A673 (cell line): ENCODE data around the gene UFSP1.

Experiments
- EZH2 ChIP-seq: fragments of 200-600 bp; sonication (generic); IDR thresholded peaks from 2 replicates; pipeline ENCODE4 v1.6.1; 2017; ENCODE audit warnings: borderline replicate concordance, low read depth, mild to moderate bottlenecking, mixed read lengths, antibody characterized with exemption, low read length; ENCODE audit not compliant: poor library complexity, severe bottlenecking
- TF ChIP-seq, protein P1 (sequence below): fragments of 300-800, 200-600 bp; sonication (generic); conservative IDR thresholded peaks from 2 replicates; pipeline ENCODE4 v1.5.1; 2017; ENCODE audit warnings: low read depth, mild to moderate bottlenecking, antibody characterized with exemption, low read length, moderate library complexity, mixed read lengths

DNA sequence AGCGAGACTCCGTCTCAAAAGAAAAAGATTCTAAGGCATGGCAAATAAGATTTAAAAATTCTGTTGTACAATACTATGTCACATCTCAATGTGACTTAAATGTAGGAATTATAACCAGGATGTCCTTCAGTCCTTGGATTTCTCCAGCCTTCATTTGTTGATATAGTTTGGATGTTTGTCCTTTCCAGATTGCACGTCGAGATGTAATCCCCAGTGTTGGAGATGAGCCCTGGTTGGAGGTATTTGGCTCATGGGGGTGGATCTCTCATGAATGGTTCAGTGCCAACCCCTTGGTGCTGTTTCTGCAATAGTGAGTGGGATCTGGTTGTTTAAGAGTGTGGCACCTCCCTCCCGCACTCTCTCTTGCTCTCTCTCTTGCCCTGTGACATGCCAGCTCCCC, 19.0 kb upstream of the UFSP1 start:
- TF ChIP-seq, protein P1, sequence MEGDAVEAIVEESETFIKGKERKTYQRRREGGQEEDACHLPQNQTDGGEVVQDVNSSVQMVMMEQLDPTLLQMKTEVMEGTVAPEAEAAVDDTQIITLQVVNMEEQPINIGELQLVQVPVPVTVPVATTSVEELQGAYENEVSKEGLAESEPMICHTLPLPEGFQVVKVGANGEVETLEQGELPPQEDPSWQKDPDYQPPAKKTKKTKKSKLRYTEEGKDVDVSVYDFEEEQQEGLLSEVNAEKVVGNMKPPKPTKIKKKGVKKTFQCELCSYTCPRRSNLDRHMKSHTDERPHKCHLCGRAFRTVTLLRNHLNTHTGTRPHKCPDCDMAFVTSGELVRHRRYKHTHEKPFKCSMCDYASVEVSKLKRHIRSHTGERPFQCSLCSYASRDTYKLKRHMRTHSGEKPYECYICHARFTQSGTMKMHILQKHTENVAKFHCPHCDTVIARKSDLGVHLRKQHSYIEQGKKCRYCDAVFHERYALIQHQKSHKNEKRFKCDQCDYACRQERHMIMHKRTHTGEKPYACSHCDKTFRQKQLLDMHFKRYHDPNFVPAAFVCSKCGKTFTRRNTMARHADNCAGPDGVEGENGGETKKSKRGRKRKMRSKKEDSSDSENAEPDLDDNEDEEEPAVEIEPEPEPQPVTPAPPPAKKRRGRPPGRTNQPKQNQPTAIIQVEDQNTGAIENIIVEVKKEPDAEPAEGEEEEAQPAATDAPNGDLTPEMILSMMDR: no peak
- TF ChIP-seq EZH2: no peak
